Left lobe of liver (tissue), 2 donors: ENCODE results near the gene ATP8B4. TPM values are rescaled to one million over a fixed set of nuclear protein-coding genes. Genes with fewer than 3 reads are reported as not detected.

Experiments used
- ATAC-seq: fragments of 200-7000 bp; cut with Tn5 transposase; one replicate; pipeline ENCODE4 v1.9.1; 2020; ENCODE audit warnings: mild to moderate bottlenecking, moderate library complexity
- DNase-seq: peaks from one replicate; pipeline ENCODE4 v3.0.0-alpha.2; 2020; ENCODE audit warnings: low spot score
- total RNA-seq: library from RNA; stranded (reverse); gene quantifications from one replicate; pipeline ENCODE4 v1.2.1, GENCODE V29; 2021
- donor health status: DM: no; HTN: no; CAD: no; lungs with moderate emphysema.
- donor health status: DM: no; HTN: yes; CAD: no.

The ATP8B4 gene
- total RNA-seq, 1 donor from 2014 or later: 6.8 TPM

DNA sequence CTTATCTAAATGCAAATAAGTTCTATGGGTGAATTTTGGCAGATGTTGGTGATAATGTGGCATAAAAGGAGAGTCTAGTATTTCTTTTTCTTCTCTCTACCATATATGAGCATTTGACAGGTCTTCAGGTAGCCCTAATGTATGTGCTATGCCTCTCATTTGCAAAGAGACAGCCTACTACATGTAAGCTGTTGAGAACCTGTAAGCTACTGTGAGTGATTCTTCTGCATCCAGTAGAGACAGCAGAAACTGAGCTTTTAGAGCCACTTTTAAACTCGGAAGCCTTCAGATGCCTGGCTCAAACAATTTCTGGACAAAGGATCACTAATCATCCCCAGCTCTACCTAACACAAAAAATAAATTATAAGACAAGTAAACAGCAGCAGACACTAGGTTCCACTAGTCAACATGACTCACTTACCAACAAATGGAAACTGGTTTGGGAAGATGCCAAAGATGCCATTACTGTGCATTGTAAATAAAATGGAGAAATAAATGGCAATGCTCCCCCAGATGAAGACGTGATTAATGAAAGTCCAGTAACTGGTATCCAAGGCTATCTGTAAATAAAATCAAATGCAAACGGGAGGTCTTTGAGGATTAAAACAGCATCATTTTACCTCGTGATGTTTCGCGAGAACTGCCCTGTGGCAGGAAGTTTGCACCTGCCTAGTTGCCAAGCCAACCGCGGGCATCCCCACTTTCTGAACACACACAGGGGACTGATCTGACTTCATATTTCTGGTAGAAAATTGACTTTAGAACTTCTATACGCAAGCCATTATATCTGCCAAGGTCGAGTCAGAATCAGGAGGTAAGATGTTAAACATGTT lies 252.9 kb downstream of the ATP8B4 start:
- ATAC-seq: no peak
- no peak for DNase-seq

DNA sequence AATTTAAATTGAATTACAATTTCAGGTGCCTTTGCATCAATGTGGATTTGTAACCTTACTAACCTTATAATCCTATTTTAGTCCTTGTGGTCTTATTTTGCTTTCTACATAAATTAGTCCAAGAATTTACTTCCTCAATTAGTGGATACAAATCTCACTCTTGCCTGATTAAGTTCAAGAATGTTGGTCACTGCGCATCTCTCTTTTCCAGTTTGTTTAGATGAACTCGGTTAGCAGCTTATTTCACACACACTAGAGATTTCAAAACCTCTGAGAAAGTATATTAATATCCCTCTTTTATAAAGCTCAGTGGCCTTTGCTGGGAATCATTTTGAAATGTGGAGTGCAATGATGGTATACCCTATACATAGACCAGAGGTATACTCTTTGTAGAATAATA lies 254.8 kb downstream of the ATP8B4 start:
- no peak for ATAC-seq
- DNase-seq: no peak

DNA sequence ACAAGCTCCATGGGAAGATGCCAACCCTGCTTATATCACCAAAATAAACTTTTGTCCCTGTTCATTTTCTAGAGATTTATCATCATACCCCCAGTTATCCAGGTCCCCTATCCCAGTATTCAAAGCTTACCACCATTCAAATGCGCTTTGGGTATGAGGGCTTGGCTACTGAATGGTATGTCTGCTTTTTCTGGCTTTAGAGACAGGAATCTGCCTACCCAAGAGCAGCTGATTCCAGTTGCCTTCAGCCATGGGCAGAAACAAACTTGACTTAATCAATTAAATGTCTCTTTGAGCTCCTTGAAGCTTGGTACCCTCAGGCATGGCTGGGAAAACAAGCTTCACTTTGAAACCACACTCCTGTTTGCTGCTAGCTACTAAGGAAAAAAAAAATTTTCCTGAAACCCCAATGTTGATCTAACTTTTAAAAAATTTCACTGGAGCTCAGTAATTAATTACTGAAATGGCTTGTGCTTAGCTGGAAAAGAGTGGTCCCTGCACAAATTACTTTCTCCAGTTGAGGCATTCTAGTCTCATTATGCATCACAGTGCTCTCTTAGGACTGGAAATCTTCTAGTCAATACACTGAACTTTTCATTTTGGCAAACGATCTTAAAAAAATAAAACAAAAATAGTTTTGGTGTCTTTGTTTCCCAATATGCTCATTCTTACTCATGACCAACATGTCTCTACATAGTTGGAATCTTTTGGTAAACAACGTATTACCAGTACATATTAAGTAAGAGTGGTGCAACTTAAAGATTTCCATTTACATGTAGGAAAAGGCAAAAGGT lies 255.4 kb downstream of the ATP8B4 start:
- ATAC-seq (no peak), DNase-seq (no peak)

DNA sequence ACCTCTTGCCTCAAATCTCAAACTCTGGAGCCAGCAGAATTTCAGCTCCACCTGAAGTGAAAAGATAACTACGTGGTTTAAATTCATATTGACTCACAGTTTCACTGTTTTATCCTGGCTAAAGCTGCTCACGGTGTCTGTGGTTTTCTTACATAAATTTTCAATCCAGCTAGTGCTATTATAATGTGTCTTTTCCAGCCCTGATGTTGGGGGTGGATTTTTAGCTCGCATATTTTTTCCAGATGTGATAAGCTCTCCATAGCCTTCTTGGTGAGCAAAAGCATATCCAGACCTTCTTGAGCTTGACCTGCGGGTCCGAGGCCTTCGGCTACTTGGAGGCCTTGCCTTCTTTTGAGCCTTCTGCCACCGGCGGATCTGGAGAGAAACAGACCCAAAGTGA lies 258.9 kb downstream of the ATP8B4 start:
- DNase-seq: no peak
- ATAC-seq: no peak

DNA sequence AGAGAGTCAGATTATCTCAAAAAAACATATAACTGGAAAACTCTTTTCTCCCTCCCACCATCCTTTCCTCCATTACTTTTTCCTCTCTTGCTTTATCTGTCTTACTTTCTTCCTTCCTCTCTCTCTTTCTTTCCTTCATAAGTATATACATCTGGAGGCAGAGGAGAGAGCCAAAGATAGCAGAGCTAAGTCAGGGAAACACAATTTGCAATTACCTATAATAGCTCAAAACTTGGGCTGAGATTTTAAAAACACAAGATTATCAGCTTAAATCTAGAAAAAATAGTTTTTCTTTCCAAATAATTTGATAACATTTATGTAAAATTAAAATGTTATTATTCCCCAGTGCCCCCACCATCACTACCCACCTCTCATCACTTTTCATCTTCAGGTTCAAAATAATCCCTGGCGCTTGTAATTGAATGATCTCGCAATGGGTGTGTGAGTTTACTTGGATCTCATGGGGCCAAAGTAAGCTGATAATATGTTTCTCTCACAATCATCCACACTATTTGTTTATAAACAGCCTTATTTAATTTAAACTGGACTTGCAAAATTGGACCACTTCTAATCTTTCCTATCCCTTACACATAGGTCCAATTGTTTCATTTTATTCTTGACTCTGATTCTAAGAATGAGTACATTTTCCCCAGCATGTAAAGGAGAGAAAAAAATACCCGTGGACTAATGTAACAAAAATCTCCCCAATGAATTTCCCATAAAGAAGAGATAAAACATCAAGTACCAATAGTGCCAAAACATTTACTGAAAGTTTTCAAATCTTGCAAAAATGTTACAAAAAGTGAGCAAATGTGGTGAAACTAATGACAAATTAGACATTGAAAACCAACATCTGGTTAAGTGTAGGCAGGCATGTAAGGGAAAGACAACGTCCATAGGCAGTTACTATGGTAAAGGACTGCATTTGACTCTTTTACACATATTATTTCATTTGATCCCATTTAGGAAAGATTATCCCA lies 261.2 kb downstream of the ATP8B4 start:
- DNase-seq (no peak), ATAC-seq (no peak)

DNA sequence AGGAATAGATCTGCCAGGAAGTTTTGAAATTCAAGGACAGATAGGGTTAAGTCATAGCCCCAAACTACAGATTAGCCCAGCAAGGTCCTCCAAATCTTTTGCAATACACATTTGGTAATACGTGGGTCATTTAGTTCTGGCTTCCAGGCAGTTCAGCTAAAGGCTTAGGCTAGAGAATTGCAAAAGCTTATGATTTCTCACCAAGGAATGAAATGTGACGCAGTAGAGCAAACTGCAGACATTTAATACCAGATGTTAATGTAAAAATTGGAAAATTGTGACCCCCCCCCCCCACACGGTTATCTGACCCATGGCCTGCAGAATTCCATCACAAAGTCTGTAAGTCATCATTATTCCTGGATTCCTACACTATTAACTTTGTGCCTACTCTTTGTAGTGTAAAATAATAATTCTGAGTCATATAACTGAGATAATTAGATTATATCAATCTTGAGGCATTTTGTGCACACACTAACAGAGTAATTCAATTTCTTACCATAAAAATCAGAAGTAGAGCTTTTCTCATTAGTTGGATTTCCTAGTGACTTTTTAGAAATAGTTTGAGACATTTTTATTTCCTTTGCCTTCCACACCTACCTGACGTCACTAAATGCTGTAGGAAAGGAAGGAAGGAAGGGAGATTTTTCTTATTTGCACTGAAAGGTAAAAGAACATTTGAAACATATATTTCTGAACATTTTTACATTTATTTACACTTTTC lies 263.0 kb downstream of the ATP8B4 start:
- DNase-seq: no peak
- ATAC-seq: peak; percentile 88

DNA sequence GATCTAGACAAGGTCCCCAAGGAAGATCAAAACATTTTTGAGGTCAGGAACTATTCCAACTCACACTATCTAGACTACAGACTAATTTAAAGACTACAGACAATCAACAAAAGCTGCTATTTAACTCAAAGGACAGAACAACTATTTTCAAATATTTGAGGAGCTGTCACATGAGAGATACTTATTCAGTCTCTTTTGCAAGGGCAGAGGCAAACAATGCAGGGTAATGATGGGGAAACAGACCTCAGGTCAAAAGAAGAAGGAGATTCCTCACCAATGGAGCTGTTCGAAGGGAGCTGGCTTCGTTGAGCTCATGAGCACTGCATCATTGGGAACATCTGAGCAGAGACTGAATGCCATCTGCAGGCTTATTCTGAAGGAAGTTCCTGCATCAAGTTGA lies 266.3 kb downstream of the ATP8B4 start:
- ATAC-seq (no peak), DNase-seq (no peak)

DNA sequence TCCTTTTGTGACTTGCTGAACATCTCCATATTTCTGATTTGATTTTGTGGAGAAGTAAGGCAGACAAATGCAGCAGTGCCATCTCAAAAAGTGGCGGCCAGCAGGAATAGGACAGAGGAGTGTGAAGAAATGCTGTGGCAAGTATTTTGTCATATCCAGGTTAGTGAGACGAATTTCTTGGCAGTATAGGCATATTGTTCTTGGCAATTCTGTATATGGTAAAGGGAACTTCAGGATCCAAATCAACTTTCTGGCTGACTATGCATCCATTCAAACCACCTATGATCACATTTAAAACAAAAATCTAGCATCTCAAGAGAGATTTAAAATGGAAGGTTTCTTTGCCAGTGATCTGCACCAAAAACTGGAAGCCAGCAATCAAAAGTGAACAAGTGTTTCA lies 270.2 kb downstream of the ATP8B4 start:
- DNase-seq: no peak
- no peak for ATAC-seq

DNA sequence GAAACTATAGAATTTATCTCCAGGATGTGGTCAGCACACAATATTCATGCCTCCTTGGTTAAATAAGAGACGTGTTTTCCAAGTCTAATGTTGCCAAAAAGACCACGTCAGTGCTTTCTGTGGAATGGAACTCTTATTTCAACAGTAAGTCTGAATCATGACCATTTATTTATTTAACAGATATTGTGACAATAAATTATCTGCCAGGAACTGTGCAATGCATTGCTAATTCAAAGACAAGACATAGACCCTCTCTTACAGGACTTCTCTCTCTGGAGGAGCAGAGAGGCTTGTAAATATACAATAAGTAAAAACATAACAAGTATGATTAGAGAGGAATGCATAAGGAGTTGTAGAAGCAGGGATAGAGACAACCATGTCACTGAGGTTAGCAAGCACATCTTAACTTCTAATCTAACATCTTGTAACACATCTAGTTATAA lies 270.7 kb downstream of the ATP8B4 start:
- DNase-seq: no peak

DNA sequence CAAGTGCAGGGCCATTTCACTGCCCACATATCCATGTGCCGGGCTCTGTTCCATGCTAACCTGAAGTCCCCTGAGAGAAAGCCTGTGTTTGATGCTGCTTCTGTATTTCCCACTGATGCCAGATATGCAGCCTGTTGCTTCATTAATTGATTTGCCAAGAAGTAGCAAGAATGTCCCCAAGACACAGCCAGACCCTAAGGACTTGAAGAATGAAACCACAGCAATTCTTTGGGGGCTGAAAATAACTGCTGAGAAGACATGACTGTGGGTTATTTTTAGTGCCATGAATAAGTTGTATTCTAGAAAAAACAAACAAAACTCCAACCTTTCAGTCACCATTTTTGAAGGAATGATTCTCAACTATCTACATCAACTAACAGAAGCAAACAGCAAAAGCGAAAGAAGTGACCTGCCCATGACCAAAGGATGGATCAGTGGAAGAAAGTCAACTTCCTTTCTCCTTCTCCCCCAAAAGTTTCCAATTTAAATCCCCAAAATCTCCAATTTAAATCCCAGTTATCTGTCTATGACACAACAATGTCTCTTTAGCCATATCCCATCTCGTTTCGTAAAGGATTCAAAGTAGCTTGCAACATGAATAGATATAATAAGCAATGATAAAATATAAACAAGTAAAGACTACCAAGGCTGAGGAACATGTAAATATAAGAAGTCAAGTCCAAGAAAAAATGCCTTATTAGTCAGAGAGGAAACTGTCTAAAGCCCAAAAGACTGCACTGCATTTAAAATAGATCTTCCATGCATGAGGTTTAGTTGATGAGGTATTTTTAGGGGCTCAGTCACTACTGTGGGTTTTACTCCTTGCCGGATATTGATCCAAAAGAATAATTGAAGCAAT lies 271.4 kb downstream of the ATP8B4 start:
- ATAC-seq (no peak), DNase-seq (no peak)

More for the DNA sequence above, 270.7 kb downstream of the ATP8B4 start:
- no peak for ATAC-seq

DNA sequence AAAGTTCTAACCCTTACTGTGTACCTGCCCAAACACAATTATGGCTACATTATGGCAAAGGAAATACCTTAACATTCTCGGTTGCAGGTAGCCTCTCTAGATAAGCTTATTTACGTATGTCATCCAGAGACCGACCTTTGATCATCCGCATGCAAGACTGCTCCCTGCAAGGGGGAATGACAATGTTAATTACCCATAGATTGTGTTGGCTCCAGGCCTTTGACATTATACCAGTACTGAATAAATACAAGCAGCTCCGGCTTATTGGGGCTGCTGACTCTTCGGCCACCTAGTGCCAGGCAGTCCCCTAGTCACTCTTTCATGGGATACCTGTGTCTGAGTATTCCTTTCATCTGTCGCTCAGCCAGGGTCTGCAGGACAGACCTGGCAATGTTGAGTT lies 274.6 kb downstream of the ATP8B4 start:
- ATAC-seq (no peak), DNase-seq (no peak)

DNA sequence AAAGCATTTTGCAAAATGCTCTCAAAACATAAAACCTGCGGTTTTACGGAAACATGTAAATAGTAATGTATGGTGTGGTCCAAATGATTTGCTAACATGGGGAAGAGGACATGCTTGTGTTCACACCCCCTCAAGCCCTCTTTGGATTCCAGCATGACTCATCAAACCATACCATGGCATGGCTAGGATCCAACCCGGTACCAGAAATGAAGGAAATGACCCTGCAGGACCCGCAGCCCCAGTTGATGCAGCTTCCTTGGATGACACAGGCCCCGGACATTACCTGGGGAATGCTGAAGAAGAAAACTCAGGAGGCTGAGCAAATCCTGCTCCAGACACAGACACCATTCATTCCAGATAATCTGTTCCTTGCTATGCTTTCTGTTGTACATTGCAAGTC lies 275.3 kb downstream of the ATP8B4 start:
- ATAC-seq (no peak), DNase-seq (no peak)

DNA sequence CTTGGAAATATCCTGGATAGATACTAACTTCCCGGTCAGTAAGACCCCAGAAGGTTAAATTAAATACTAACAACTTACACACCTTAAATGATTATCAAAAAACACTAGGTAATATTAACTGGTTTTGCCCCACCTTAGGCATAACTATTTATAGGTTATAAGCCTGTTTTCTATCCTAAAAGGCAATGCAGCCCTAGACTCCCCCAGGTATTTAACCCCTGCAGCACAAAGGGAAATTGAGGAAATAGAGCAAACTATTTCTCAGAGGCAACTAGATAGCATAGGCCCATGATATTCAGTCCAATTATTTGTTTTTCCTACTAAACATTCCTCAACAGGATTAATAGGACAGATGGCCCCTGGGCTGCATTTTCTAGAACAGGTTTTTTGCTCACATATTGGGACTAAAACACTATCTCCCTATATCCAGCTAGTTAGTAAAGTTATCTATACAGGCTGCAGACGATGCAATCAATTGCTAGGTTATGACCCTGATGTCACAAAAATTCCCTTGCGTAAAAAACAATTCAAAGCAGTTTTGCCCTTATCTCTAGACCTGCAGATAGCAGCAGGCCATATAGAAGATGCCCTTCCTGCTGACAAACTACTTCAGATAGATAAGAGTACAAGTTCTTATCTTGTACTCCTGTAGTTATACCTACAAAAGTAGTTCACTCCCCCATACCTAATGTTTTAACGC lies 276.9 kb downstream of the ATP8B4 start:
- DNase-seq (no peak), ATAC-seq (no peak)

DNA sequence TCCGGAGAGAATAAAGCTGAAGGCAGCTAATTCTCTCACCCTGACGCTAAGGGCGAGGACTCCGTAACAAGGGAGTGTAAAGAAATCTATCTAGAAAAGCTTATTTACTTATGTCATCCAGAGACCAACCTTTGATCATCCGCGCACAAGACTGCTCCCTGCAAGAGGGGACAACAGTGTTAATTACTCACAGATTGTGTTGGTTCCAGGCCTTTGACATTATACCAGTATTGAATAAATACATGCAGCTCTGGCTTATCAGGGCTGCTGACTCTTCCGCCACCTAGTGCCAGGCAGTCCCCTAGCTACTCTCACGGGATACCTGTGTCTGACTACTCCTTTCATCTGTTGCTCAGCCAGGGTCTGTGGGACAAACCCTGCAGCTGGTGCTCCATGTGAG lies 286.5 kb downstream of the ATP8B4 start:
- ATAC-seq (peak; percentile 89), DNase-seq (peak; percentile 45)

DNA sequence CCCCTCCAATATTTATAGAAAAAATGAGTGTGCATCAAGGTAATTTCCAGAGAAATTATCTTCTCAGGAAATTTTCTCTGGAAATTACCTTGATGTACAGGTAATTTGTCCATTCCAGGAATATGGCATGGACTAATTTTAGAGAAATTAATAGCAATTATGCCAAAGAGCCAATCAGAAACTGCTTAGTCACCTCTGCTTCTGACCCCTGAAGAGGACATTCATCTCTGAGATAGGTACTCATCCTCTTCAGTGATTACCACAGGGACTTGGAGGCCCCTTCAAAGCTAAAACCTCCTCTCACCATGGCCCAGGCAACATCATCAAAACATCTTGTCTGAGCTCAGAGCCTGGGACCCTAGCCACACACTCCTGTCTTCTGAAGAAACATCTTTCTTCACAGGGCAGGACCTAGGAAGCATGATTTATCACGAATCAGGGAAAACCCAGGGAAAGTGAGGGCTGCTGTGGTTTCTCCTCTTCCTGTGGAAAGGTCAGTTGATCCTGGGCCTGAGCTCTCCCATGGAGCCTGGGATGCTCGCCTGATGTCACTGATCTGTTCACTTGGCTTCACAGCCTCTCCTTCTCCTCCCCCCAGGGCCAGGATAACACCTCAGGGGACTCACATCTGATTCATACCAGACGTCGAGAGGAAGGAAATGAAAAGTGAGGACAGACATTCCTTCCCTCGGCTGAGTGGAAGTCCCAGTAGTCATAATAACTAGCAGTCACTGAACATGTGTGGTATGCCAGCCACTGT lies 287.6 kb downstream of the ATP8B4 start:
- ATAC-seq (no peak), DNase-seq (no peak)

DNA sequence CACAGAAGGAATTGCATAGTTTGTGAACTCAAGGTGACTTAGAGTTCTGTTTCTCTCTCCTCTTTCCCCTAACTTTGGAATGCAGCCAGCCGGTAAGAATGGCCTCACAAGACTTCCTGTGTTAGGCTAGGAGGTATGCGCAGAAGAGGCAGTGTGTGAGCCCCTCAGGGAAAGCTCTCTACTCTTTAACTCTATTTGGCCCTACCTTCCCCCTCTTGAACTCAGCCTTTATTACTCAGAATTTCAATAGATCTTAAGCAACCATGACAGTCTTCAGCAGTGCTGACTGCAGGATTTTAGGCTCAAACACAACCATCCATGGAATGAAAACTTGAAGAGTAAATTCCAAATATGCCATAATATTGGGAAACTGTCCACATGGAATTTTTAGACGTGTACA lies 288.6 kb downstream of the ATP8B4 start:
- ATAC-seq: no peak
- no peak for DNase-seq

DNA sequence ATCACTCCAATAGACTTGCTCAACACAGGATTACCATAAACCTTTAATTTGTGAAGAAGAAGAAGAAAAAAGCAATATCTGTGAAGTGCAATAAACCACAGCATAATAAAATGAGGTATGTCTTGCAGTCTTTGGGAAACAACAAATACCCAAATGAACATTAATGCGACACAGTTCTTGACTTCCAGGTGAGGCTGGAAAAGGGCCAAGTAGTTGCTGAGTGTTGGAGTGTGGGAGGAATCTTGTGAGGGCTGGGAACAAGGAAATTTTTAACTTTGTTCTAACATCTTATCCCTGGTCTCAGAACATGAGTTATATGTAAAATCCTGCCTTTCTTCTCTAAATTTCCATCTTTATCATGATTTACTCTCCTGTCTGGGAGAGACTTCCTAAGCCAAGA lies 291.7 kb downstream of the ATP8B4 start:
- ATAC-seq: no peak
- no peak for DNase-seq

DNA sequence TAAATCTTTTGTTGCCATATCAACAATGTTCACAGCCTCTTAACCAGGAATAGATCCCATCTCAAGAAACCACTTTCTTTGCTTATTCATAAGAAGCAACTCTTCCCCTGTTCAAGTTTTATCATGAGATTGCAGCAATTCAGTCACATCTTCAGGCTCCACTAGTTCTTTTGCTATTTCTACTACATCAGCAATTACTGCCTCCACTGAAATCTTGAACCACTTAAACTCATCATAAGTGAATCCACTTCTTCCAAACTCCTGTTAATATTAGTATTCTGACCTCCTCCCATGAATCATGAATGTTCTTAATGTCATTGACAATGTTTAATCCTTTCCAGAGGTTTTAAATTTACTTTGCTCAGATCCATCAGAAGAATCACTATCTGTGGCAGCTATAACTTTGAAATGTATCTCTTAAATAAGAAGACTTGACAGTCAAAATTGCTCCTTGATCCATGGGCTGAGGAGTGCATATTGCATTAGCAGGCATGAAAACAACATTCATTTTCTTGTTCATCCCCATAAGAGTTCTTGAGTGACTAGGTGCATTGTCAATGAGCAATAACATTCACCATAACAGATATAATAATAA lies 292.3 kb downstream of the ATP8B4 start:
- DNase-seq (no peak), ATAC-seq (no peak)
